ENCODE results near the gene ALDOC.
A peak's percentile ranks its signal among the peaks of the same experiment; 100 is the strongest.
"Not testable (repeated sequence)": the region's sequence is repeated elsewhere in the genome, so short reads cannot be mapped to it uniquely, and the experiment has no call there.

The ALDOC gene

GRCh38 chr17:28615260-28615940 lies 38.7 kb upstream of the ALDOC start:
- DNase-seq (ENCODE audit: low read depth): no peak
- no peak overlapping the region for H3K4me3 ChIP-seq (replicated peaks; ENCODE audit: low read depth, low read length)
- TF ChIP-seq, protein P1, sequence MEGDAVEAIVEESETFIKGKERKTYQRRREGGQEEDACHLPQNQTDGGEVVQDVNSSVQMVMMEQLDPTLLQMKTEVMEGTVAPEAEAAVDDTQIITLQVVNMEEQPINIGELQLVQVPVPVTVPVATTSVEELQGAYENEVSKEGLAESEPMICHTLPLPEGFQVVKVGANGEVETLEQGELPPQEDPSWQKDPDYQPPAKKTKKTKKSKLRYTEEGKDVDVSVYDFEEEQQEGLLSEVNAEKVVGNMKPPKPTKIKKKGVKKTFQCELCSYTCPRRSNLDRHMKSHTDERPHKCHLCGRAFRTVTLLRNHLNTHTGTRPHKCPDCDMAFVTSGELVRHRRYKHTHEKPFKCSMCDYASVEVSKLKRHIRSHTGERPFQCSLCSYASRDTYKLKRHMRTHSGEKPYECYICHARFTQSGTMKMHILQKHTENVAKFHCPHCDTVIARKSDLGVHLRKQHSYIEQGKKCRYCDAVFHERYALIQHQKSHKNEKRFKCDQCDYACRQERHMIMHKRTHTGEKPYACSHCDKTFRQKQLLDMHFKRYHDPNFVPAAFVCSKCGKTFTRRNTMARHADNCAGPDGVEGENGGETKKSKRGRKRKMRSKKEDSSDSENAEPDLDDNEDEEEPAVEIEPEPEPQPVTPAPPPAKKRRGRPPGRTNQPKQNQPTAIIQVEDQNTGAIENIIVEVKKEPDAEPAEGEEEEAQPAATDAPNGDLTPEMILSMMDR (IDR thresholded peaks at IDR 0.05; ENCODE audit: low read length, missing control alignments): no peak

DNA sequence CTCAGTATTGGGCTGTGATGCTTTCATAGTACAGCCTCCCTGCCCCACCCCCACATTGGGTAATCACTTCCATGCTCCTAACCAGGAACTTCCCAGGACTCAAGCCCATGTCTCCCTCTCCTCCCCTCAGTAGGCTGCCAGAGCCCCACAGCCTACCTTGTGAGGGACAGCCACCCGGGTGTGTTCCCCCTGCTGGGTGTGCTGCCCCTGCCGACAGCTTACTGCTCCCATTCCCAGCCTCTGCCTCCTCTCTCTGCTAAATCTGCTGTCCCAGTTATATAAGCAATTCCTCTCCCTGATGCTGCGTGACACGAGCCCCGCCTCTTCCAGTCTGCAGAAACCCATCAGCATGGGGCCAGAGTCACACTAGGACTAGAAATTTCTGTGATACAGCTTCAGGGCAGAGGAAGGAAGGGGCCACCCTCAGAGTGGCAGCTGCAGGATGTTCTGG lies 37.3 kb upstream of the ALDOC start, which contains the start of gene RSKR:
TSS of gene RSKR (minus strand) at position 255 of the 451 bp plus-strand sequence. CDS start at position 231, 24 bp downstream.
- no peak within 1 kb of the TSS for H3K4me3 ChIP-seq (replicated peaks; ENCODE audit: low read depth, low read length)
- DNase-seq (ENCODE audit: low read depth): peak; percentile 3
- TF ChIP-seq, protein P1 (IDR thresholded peaks at IDR 0.05; ENCODE audit: low read length, missing control alignments): no peak

DNA sequence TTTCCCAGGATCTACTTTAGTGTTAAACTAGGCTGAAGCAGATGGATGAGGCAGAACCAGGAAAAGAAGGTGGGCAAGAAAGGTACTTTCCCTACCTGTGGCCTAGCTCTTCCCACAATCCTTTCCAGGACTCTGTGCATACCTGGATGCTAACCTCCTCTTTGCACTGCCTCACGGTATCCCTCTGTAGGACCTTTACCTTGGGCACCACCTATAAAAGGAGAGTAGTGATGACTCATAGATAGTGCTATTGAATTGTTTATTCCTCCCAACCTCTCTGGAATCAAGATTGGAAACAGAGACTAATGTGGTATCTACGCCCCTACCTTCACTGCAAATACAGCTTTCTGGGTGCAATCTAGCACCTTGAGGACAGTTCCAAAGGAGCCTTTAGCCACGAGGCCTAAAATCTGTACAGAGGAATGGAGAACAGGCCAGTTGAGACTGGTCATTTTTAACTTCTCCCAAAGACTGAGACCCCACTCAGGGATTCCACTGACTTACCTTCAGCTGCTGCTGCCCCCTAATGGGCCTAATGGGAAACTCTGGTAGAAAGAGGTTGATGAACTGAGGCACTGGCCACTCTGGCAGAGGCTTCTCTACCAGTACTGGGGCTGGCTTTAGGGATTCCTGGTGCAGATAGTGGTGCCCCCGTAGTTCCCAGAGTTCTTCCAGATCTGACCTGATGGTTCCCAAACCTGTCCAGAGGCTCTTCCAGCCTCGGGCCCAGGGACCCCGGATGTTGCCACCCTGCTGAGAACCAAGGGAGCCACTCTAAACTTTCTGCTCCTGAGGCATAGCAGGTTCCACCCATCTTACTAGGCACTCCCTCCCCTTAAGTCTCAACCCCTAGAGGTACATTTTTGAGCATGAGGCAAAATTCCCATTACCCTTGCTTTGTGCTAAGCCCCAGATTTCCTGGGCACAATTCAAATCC lies 36.5 kb upstream of the ALDOC start:
- peak; percentile 54 for DNase-seq (ENCODE audit: low read depth)

GRCh38 chr17:28612531-28612930 lies 35.8 kb upstream of the ALDOC start:
- no peak for DNase-seq (ENCODE audit: low read depth)
- no peak overlapping the region for H3K4me3 ChIP-seq (replicated peaks; ENCODE audit: low read depth, low read length)
- TF ChIP-seq, protein P1 (IDR thresholded peaks at IDR 0.05; ENCODE audit: low read length, missing control alignments): no peak

More for the DNA sequence above, 36.5 kb upstream of the ALDOC start:
- no peak overlapping the region for H3K4me3 ChIP-seq (replicated peaks; ENCODE audit: low read depth, low read length)
- TF ChIP-seq, protein P1 (IDR thresholded peaks at IDR 0.05; ENCODE audit: low read length, missing control alignments): peak; percentile 82

GRCh38 chr17:28610376-28610775 lies 33.7 kb upstream of the ALDOC start:
- H3K4me3 ChIP-seq (replicated peaks; ENCODE audit: low read depth, low read length): no peak overlapping the region
- TF ChIP-seq, protein P1 (IDR thresholded peaks at IDR 0.05; ENCODE audit: low read length, missing control alignments): no peak
- DNase-seq (ENCODE audit: low read depth): no peak

DNA sequence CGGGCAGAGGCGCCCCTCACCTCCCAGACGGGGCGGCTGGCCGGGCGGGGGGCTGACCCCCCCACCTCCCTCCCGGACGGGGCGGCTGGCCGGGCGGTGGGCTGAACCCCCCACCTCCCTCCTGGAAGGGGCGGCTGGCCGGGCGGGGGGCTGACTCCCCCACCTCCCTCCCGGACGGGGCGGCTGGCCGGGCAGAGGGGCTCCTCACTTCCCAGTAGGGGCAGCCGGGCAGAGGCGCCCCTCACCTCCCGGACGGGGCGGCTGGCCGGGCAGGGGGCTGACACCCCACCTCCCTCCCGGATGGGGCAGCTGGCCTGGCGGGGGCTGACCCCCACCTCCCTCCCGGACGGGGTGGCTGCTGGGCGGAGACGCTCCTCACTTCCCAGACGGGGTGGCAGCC lies 27.3 kb upstream of the ALDOC start:
- not testable (repeated sequence) for DNase-seq (ENCODE audit: low read depth)

More for the DNA sequence above, 27.3 kb upstream of the ALDOC start:
- not testable (repeated sequence) for H3K4me3 ChIP-seq (replicated peaks; ENCODE audit: low read depth, low read length)

All from fibroblast of pulmonary artery (primary cell).